HepG2 (cell line): ENCODE data around the gene MBL2.

Experiments
- CEBPB ChIP-seq: IDR thresholded peaks from 2 replicates; pipeline ENCODE4 v1.6.1; 2011; ENCODE audit warnings: low read depth, low read length, improper control_type of control experiment, borderline replicate concordance
- EED ChIP-seq: sonication (generic); formaldehyde crosslinking; IDR thresholded peaks from 2 replicates; pipeline ENCODE4 v1.5.0; 2020; ENCODE audit warnings: mild to moderate bottlenecking, missing genetic modification reagents
- ZFX ChIP-seq: sonication (generic); formaldehyde crosslinking; IDR thresholded peaks from 2 replicates; pipeline ENCODE4 v1.4.0; 2020; ENCODE audit warnings: mild to moderate bottlenecking, low read depth, missing genetic modification reagents, moderate library complexity
- ZKSCAN1 ChIP-seq: fragments of 150-350 bp; IDR thresholded peaks from 2 replicates; pipeline ENCODE4 v1.6.1; 2014; ENCODE audit warnings: low read length
- ZZZ3 ChIP-seq: sonication (generic); formaldehyde crosslinking; IDR thresholded peaks from 2 replicates; pipeline ENCODE4 v1.4.0; 2020; ENCODE audit warnings: missing genetic modification reagents, mild to moderate bottlenecking, borderline replicate concordance

DNA sequence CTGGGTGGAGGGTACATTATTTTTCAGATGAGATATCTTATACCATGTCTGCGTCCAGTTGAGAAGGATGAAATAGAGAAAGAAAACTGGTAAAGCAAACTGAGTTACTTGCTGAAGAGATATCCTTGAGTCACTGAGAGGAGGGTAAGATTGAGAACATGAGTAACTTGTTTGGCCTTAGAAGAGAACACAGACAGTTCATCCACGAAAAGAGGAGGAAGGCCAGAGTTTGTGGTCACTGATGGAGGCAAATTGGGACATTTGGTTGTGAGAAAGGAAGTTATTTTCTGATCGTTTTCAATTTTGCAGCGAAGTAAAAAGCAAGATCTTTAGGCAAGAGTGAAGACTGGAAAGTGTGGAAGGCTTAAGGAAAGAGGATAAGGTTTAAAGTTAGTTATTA is 15.6 kb downstream of the MBL2 start:
- TF ChIP-seq ZFX (CRISPR knock-in tag) (no peak), EED (CRISPR knock-in tag) (no peak), CEBPB (no peak), ZKSCAN1 (no peak), ZZZ3 (no peak)
